ENCODE data around the gene EFNB2. TPM values are rescaled to one million over a fixed set of nuclear protein-coding genes. Genes with fewer than 3 reads are reported as not detected.
A peak's percentile ranks its signal among the peaks of the same experiment; 100 is the strongest.

Gene EFNB2
- total RNA-seq, 1 donor from 2014 or later: 79.4 TPM

DNA sequence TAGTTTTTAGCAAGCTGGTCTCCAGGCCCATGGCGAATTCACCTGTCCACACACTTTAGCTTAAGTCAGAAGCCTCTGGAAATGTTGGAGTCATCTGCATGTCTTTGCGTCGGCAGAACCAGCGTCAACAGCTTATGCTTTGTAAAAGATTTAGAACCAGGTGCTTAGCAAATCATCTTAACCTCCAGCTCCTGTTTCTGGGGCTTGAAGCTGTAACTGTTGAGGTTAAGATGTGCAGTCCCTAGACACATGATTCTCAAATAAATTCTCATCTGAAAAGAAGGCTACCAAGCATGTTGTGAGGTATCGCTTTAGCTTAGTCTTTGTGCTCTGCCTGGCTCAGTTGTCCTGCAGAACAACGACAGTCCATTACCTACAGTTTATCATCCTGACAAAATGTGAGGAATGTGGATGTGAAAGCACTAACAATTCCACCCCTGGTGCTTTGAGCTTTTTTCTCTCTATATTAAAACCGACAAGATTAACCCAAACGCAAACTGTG is 4.4 kb downstream of the EFNB2 start:
- TF ChIP-seq, protein P1, sequence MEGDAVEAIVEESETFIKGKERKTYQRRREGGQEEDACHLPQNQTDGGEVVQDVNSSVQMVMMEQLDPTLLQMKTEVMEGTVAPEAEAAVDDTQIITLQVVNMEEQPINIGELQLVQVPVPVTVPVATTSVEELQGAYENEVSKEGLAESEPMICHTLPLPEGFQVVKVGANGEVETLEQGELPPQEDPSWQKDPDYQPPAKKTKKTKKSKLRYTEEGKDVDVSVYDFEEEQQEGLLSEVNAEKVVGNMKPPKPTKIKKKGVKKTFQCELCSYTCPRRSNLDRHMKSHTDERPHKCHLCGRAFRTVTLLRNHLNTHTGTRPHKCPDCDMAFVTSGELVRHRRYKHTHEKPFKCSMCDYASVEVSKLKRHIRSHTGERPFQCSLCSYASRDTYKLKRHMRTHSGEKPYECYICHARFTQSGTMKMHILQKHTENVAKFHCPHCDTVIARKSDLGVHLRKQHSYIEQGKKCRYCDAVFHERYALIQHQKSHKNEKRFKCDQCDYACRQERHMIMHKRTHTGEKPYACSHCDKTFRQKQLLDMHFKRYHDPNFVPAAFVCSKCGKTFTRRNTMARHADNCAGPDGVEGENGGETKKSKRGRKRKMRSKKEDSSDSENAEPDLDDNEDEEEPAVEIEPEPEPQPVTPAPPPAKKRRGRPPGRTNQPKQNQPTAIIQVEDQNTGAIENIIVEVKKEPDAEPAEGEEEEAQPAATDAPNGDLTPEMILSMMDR (conservative IDR thresholded peaks at IDR 0.05): no peak
- peaks cover 76% of the 10 kb centered on the region for H3K4me1 Mint-ChIP-seq
- peak overlapping the region; percentile 96 for H3K4me3 Mint-ChIP-seq
- peaks cover 10% of the 10 kb centered on the region for H3K27me3 Mint-ChIP-seq (ENCODE audit: low read depth)
- peak overlapping the region; percentile 52 for H3K27ac Mint-ChIP-seq (ENCODE audit: unreplicated experiment)
- H3K9me3 Mint-ChIP-seq: no peaks in the 10 kb centered on the region
- no peak for DNase-seq (ENCODE audit: low read depth, low spot score)
- peaks cover 15% of the 10 kb centered on the region for H3K36me3 Mint-ChIP-seq (ENCODE audit: low read depth)

DNA sequence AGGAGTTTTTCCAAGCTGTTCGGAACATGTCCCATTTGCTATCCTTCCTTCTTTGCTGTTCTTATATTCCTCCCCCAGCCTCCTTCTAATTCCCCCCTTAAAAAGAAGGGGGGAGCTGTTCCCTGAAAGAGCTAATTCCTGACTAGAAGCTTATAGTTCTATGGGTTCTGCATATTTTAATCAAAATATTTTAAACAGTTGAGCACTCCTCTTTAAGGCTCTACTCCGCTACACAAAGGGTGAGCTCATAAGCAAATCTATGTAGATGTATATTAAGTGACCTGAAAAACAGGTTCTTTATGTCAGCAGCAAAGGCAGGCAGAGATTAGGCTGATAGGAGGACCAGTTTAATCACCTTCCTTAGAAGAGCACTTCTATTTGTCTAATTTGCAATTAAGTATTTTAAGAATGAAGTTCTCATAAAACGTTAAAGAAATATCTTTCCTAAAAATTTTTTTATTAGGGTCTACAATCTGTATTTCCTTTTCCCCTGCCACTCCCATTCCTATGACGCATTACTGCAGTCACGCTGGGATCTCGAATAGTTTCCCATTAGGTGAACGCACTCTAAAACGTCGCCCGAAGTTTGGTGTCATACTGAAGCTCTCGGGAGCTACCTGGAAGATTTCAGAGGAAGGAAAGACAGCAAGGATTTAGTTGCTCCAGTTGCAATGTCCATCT is 5.2 kb downstream of the EFNB2 start:
- TF ChIP-seq, protein P1 (conservative IDR thresholded peaks at IDR 0.05): no peak
- DNase-seq (ENCODE audit: low read depth, low spot score): no peak
- Mint-ChIP-seq H3K4me1 (peaks cover 83% of the 10 kb centered on the region), H3K36me3 (ENCODE audit: low read depth) (peaks cover 15% of the 10 kb centered on the region), H3K9me3 (no peaks in the 10 kb centered on the region), H3K4me3 (peak overlapping the region; percentile 96), H3K27ac (ENCODE audit: unreplicated experiment) (peak overlapping the region; percentile 30), H3K27me3 (ENCODE audit: low read depth) (peaks cover 10% of the 10 kb centered on the region)

DNA sequence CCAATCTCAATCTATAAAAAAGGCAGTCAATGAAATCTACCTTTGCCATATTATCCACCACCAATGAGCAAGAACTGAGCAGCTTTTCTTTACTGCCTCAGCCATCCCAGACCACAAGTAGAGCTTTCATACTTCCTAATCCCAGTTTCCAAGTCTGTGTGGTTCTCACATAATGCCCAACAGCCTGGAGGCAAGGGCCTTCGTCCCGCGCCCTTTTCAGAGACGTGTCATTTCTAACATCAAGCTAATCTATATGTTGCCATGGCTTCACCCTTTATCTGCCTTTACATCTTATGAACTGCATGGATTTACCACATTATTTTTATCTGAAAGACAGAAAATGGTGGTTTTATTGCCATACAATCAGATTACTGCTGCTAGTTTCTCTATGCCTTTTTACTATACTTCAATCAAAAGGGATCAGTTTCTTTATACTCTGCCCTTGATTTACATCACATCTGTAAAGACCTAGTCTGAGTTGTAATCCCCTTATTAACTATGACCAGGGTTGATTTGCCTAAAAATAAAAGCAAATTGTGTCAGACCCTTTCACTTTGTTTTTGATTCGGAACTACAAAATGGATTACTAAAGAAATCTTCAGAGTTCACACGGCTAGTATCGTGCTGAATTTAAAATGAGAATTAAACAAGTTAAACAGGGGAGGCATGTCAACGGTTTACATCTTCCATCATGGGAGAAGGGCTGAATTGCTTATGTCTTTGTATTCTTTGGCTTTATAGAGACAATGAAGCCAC is 5.9 kb downstream of the EFNB2 start:
- H3K9me3 Mint-ChIP-seq: no peaks in the 10 kb centered on the region
- DNase-seq (ENCODE audit: low read depth, low spot score): no peak
- peaks cover 15% of the 10 kb centered on the region for H3K36me3 Mint-ChIP-seq (ENCODE audit: low read depth)
- H3K27ac Mint-ChIP-seq (ENCODE audit: unreplicated experiment): peak overlapping the region; percentile 37
- peaks cover 10% of the 10 kb centered on the region for H3K27me3 Mint-ChIP-seq (ENCODE audit: low read depth)
- peaks cover 86% of the 10 kb centered on the region for H3K4me1 Mint-ChIP-seq
- H3K4me3 Mint-ChIP-seq: peak overlapping the region; percentile 96
- TF ChIP-seq, protein P1 (conservative IDR thresholded peaks at IDR 0.05): no peak

DNA sequence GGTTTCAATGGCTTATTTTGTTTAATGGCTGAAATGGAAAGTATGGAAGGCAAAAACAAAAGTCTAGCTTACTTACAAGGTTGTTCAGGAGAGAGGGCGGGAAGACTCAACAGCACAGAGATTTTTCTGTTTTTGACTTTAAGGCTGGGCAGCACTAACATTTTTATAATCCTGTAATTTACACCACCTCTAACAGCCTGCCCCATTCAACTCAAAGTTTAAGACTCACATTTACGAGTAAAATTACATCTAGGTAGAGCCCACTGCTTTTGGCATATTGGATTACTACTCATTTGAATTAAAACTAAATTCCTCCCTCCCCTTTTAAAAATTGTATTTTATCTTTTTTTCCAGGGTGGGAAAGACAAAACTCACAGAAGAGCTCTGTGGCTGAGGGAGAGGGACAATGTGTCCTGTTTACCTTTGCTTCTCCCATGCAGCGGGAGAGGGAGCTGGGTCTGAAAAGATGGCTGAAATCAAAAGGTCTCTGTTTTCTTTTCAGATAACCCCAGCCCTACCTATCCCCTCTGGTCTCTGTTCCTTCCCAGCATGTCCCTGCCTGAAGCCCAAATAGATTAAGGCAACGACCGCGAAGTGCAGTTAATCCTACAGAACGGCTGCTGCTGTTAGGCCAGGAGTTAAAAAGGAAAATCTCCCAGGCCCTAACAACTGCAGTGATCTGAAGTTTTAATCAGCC is 6.6 kb downstream of the EFNB2 start:
- Mint-ChIP-seq H3K4me1 (peaks cover 94% of the 10 kb centered on the region), H3K27ac (ENCODE audit: unreplicated experiment) (peak overlapping the region; percentile 37), H3K36me3 (ENCODE audit: low read depth) (peaks cover 15% of the 10 kb centered on the region), H3K27me3 (ENCODE audit: low read depth) (peaks cover 10% of the 10 kb centered on the region), H3K4me3 (peak overlapping the region; percentile 96), H3K9me3 (no peaks in the 10 kb centered on the region)
- no peak for DNase-seq (ENCODE audit: low read depth, low spot score)
- TF ChIP-seq, protein P1 (conservative IDR thresholded peaks at IDR 0.05): no peak

DNA sequence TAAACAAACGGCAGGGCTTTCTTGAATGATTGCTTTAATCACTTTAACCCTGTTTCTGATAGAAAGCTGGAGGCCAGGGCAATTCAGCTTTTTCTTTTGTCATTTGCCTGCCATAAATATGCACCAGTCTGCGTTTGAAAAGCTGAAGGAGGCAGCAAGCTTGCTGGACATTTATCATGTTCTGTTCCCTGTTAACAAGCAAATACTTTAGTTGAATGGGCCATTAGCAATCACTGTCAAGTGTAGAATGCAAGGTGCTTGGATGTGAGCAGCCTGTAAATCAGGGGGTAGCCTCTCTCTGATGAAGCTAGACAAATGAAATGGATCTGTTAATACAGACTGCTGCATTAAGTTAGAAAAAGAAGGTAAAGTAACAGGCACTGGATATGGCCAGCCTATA is 7.6 kb downstream of the EFNB2 start:
- Mint-ChIP-seq H3K9me3 (no peaks in the 10 kb centered on the region), H3K27me3 (ENCODE audit: low read depth) (peaks cover 5% of the 10 kb centered on the region), H3K36me3 (ENCODE audit: low read depth) (peaks cover 9% of the 10 kb centered on the region), H3K27ac (ENCODE audit: unreplicated experiment) (peak overlapping the region; percentile 63), H3K4me3 (peak overlapping the region; percentile 47), H3K4me1 (peaks cover 96% of the 10 kb centered on the region)
- TF ChIP-seq, protein P1 (conservative IDR thresholded peaks at IDR 0.05): no peak
- DNase-seq (ENCODE audit: low read depth, low spot score): no peak
